A549 (cell line): ENCODE results near the gene SCYGR8. TPM values are rescaled to one million over a fixed set of nuclear protein-coding genes. Genes with fewer than 3 reads are reported as not detected.
A peak's percentile ranks its signal among the peaks of the same experiment; 100 is the strongest.

Experiments used
- ATAC-seq, 2 experiments: fragments of 200-7000 bp in 1 of 2; fragments of >200 bp in 1 of 2; cut with Nextera tagmentation in 1 of 2; cut with Tn5 transposase in 1 of 2; 3 replicates each; pipeline versions ENCODE4 v1.8.0 to v1.9.1; 2018 to 2020; ENCODE audit warnings: mild to moderate bottlenecking in 1 of 2, moderate library complexity in 1 of 2
- CTCF ChIA-PET: fragments of 300-600 bp; sonication (Branson Sonifier 250); formaldehyde crosslinking; extraction: SDS; loops from one replicate; lab custom pipeline; 2021; ENCODE audit warnings: antibody characterized with exemption, inconsistent platforms; lab: Yijun Ruan, JAX
- POLR2A ChIA-PET: fragments of 350-600 bp; formaldehyde crosslinking; extraction: SDS; loops from one replicate; lab custom pipeline; 2021; ENCODE audit warnings: antibody characterized with exemption, inconsistent platforms; lab: Yijun Ruan, JAX
- DNase-seq, 2 experiments: peaks; one replicate each; pipeline versions ENCODE4 v3.0.0 to v3.0.0-alpha.2; 2011 to 2016; ENCODE audit warnings: low read depth in 1 of 2, low spot score in 1 of 2
- FAIRE-seq: peaks from 2 replicates; lab custom pipeline; 2011; peaks lifted over from hg19 to GRCh38; lab: Jason Lieb, UNC
- H3K27ac ChIP-seq, 2 experiments: fragments of >200 bp; sonication (Bioruptor Twin); formaldehyde crosslinking; 3 replicates each; pipeline ENCODE4 v1.5.1; 2016 to 2017
- H3K4me1 ChIP-seq: fragments of >200 bp; sonication (Bioruptor Twin); formaldehyde crosslinking; 3 replicates; pipeline ENCODE4 v1.6.1; 2016
- H3K4me2 ChIP-seq: fragments of >200 bp; sonication (Bioruptor Twin); formaldehyde crosslinking; 3 replicates; pipeline ENCODE4 v1.6.1; 2016
- H3K4me3 ChIP-seq: fragments of >200 bp; sonication (Bioruptor Twin); formaldehyde crosslinking; 3 replicates; pipeline ENCODE4 v1.5.1; 2016
- H3K9me3 ChIP-seq: fragments of >200 bp; sonication (Bioruptor Twin); formaldehyde crosslinking; 3 replicates; pipeline ENCODE4 v1.6.1; 2016
- CBX8 ChIP-seq: fragments of 200-600 bp; sonication (generic); IDR thresholded peaks from 2 replicates; pipeline ENCODE4 v1.6.1; 2016
- CHD4 ChIP-seq: fragments of 200-600 bp; sonication (generic); IDR thresholded peaks from 2 replicates; pipeline ENCODE4 v1.6.1; 2016; ENCODE audit warnings: antibody characterized with exemption, mild to moderate bottlenecking, borderline replicate concordance
- FOSL2 ChIP-seq, 2 experiments: fragments of 450-650 bp in 1 of 2; fragments of >200 bp in 1 of 2; sonication (Bioruptor Twin) in 1 of 2; formaldehyde crosslinking; IDR thresholded peaks; 2 replicates each; pipeline versions ENCODE4 v1.5.0 to v1.6.1; 2016 to 2020; ENCODE audit warnings: mild to moderate bottlenecking in 1 of 2, moderate library complexity in 1 of 2
- JUNB ChIP-seq: fragments of >200 bp; sonication (Bioruptor Twin); formaldehyde crosslinking; IDR thresholded peaks from 2 replicates; pipeline ENCODE4 v1.6.1; 2016
- KDM5A ChIP-seq: fragments of 200-600 bp; sonication (generic); IDR thresholded peaks from 2 replicates; pipeline ENCODE4 v1.6.1; 2016; ENCODE audit warnings: antibody characterized with exemption, mild to moderate bottlenecking
- MAFK ChIP-seq: fragments of 450-650 bp; IDR thresholded peaks from 2 replicates; pipeline ENCODE4 v1.6.1; 2014; ENCODE audit not compliant: partially characterized antibody
- PHF8 ChIP-seq: fragments of 200-600 bp; sonication (generic); IDR thresholded peaks from 2 replicates; pipeline ENCODE4 v1.6.1; 2016; ENCODE audit warnings: low read depth, mild to moderate bottlenecking, antibody characterized with exemption, moderate library complexity, borderline replicate concordance
- TP53 ChIP-seq: fragments of 250-450 bp; sonication (Bioruptor Pico); IDR thresholded peaks from 2 replicates; pipeline ENCODE4 v1.5.0; 2021; ENCODE audit warnings: mild to moderate bottlenecking, moderate library complexity
- WGBS: methylation state at CpG from one replicate; pipeline ENCODE4 v1.1.6; 2017; ENCODE audit errors: missing lambda C conversion rate; 5-methylcytosine and 5-hydroxymethylcytosine counted together
- polyA plus RNA-seq, 4 experiments: library from polyadenylated mRNA; depleted of rRNA in 3 of 4; stranded (reverse); fragments of >200 nt; fragmentation: RNase III in 1 of 4; extraction: RNeasy Plus Mini Kit Qiagen cat#74134 plus additional on column Dnase treatment in 1 of 4; gene quantifications; 2 replicates in 3 of 4; 3 replicates in 1 of 4; pipeline ENCODE4 v1.2.3, GENCODE V29; 2011 to 2017
- small RNA-seq, 6 experiments: library from RNA; depleted of rRNA; stranded (forward); fragments of <200 nt; gene quantifications; one replicate each; pipeline ENCODE3, GENCODE V24; 2012
- TF ChIP-seq, protein P1 (sequence below): fragments of 250-450 bp; sonication (Bioruptor Pico); IDR thresholded peaks from 2 replicates; pipeline ENCODE4 v1.5.0; 2021; ENCODE audit warnings: mild to moderate bottlenecking, moderate library complexity, borderline replicate concordance
- TF ChIP-seq, protein P2 (sequence below): IDR thresholded peaks from 2 replicates; pipeline ENCODE4 v1.6.1; 2012

SCYGR8 gene
- polyA plus RNA-seq, 2 of the 4 experiments (the other 2 are of a cell fraction): not detected

DNA sequence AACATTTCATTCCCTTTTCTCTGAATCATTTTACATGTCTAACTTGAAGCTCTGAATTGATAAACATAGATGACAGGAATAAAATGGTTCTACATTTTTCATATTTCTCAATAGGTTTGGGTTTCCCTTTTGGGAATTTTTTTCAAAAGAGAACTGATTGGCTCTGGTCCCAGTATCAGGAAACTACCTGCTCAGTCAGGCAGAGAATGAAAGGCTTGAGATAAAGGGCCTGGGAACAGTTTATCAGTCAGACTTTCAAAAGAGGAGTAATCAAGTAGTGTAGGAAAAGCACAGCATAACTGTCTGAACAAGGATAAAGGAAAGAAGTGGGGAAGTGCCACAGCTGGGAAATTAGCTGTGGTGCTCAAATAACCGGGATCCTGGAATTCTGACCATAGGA lies 39.6 kb downstream of the SCYGR8 start:
- H3K4me1 ChIP-seq: peaks cover 16% of the 10 kb centered on the region; the same call in 2 of the 3 replicates
- DNase-seq (no peak), ATAC-seq (no peak), FAIRE-seq (no peak)
- H3K4me3 ChIP-seq: no peak overlapping the region
- H3K9me3 ChIP-seq: no peaks in the 10 kb centered on the region
- TF ChIP-seq, protein P1, sequence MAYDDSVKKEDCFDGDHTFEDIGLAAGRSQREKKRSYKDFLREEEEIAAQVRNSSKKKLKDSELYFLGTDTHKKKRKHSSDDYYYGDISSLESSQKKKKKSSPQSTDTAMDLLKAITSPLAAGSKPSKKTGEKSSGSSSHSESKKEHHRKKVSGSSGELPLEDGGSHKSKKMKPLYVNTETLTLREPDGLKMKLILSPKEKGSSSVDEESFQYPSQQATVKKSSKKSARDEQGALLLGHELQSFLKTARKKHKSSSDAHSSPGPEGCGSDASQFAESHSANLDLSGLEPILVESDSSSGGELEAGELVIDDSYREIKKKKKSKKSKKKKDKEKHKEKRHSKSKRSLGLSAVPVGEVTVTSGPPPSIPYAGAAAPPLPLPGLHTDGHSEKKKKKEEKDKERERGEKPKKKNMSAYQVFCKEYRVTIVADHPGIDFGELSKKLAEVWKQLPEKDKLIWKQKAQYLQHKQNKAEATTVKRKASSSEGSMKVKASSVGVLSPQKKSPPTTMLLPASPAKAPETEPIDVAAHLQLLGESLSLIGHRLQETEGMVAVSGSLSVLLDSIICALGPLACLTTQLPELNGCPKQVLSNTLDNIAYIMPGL (CRISPR knock-in tag): no peak
- TF ChIP-seq KDM5A: no peak
- no peak for TF ChIP-seq CHD4
- no peak for TF ChIP-seq TP53 (CRISPR knock-in tag)
- no peak overlapping the region for H3K4me2 ChIP-seq
- whole genome bisulfite sequencing: 86% methylated on average over 1 of the region's 1 CpG
- H3K27ac ChIP-seq: no peak overlapping the region
- POLR2A ChIA-PET: no interaction called here
- CTCF ChIA-PET: no interaction called here

DNA sequence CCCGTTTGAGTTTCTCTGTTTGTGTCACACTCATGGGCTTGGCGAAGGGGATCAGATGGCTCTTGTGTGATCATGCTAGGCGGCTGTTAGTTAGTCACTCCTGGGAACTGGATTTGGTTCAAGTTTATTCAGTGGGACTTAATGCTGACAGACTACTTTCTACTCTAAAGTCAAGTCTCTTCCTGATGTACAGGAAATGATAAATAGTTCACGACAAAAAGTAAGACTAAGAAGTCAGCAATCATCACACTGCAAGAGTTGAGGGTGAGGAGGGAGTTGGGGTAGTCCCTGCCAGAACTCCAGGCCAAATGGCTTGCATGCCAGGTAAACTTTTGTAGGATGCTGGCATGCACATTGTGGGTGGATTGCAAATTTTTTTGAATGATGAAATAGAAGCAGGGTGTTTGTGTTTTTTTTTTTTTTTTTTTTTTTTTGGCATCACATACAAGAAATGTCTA lies 42.9 kb downstream of the SCYGR8 start:
- ChIA-PET POLR2A (no interaction called here), CTCF (no interaction called here)
- DNase-seq (no peak), FAIRE-seq (no peak), ATAC-seq (no peak)
- Histone ChIP-seq H3K4me3 (no peak overlapping the region), H3K4me2 (0 out of 3 replicates have a peak overlapping the region, but pooled peaks have one; percentile 15), H3K27ac (peak overlapping the region in 1 of 2 experiments; percentile 29; a peak in 2 of 6 replicates), H3K9me3 (no peaks in the 10 kb centered on the region), H3K4me1 (peaks cover 16% of the 10 kb centered on the region; the same call in 2 of the 3 replicates)
- TF ChIP-seq MAFK (peak; percentile 32), CBX8 (no peak)
- 57% methylated on average over 4 of the region's 4 CpGs for WGBS

DNA sequence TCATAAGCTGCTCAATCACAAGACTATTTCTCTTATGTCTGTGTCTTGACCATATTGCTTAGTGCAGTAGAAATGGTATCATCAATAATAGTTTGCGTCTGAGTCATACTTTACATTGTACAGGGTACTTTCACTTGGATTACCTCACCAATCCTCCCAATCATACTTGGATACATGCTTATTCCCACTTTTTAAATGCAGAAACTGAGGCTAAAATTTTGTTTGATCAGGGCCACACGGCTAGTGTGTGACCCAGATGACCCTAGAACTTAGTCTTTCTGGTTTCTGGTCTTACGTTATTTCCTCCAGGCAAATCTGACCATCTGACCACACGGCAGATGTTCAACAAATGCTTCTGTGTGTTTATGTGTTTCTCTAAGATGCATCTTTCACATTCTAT lies 44.1 kb downstream of the SCYGR8 start:
- ATAC-seq (no peak), DNase-seq (no peak), FAIRE-seq (no peak)
- H3K9me3 ChIP-seq: no peaks in the 10 kb centered on the region
- TF ChIP-seq FOSL2 (IDR thresholded peaks at IDR 0.05) (no peak), FOSL2 (CRISPR knock-in tag; IDR thresholded peaks at IDR 0.05) (peak; percentile 28; the same call in 1 of the 2 replicates), PHF8 (no peak)
- H3K27ac ChIP-seq: no peak overlapping the region
- CTCF ChIA-PET: interaction anchor here (0.6 to 0.9 kb wide), 3 partner anchors 15 to 111 kb away, joined by 3 to 4 read pairs (median 3); no protein-coding TSS in a partner anchor
- POLR2A ChIA-PET: no interaction called here
- WGBS: 88% methylated on average over 4 of the region's 4 CpGs
- H3K4me1 ChIP-seq: peaks cover 16% of the 10 kb centered on the region; the same call in 2 of the 3 replicates
- H3K4me3 ChIP-seq: no peak overlapping the region
- H3K4me2 ChIP-seq: no peak overlapping the region

DNA sequence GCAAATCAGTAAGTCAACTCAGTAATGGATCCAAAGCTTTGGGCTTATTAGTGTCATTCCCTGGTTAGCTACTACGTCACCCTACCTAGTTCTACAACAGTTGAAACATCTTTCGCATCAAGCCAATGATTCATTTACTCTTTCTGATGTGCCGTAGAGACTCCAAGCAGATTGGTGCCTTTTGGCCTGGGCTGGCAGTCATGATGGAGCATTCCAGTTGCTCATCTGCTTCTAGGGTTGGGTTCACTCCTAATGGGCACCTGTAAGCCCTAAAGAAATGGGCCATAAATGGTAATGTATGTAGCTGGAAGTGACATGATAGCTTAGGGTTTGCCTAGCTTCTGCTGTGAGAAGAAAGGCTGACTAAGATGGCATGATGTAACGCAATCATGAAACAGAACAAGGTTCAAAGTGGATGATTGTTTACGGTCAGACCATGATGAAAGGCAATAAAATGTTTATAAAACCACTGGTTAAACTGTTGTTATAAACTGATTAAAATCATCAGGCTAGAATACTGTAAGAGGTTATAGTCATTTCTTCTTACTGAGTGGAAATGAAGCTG lies 47.5 kb downstream of the SCYGR8 start:
- Histone ChIP-seq H3K27ac (no peak overlapping the region), H3K4me1 (peaks cover 31% of the 10 kb centered on the region), H3K9me3 (no peaks in the 10 kb centered on the region), H3K4me2 (no peak overlapping the region), H3K4me3 (no peak overlapping the region)
- no peak for ATAC-seq
- TF ChIP-seq, protein P2, sequence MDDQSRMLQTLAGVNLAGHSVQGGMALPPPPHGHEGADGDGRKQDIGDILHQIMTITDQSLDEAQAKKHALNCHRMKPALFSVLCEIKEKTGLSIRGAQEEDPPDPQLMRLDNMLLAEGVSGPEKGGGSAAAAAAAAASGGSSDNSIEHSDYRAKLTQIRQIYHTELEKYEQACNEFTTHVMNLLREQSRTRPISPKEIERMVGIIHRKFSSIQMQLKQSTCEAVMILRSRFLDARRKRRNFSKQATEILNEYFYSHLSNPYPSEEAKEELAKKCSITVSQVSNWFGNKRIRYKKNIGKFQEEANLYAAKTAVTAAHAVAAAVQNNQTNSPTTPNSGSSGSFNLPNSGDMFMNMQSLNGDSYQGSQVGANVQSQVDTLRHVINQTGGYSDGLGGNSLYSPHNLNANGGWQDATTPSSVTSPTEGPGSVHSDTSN: no peak
- TF ChIP-seq JUNB: no peak
- WGBS: 92% methylated on average over 5 of the region's 5 CpGs
- no peak for FAIRE-seq
- ChIA-PET POLR2A (no interaction called here), CTCF (interaction anchor here (0.7 to 2.0 kb wide), 4 partner anchors 10 to 135 kb away, joined by 3 to 6 read pairs (median 4); no protein-coding TSS in a partner anchor)
- no peak for DNase-seq

Small RNA genes within 50 kb of the gene (small RNA-seq; reads per million reads assigned to genes)
- gene RNA5SP121 (0 to 1.3 (median 0) reads per million in 6 experiments), gene SNRPGP8 (0 reads per million in 6 experiments)

Other genes with a start within 250 kb of the SCYGR8 start
- gene SCYGR2, start 147.0 kb upstream of the SCYGR8 start, polyA plus RNA-seq (2011; rRNA removed): not detected in 2 replicates
- gene SCYGR2, start 147.0 kb upstream of the SCYGR8 start, polyA plus RNA-seq (2017; fragmentation: RNase III; extraction: RNeasy Plus Mini Kit Qiagen cat#74134 plus additional on column Dnase treatment): not detected in 3 replicates
- not detected in 2 replicates for gene SCYGR3, start 131.1 kb upstream of the SCYGR8 start, polyA plus RNA-seq (2011; rRNA removed)
- gene SCYGR3, start 131.1 kb upstream of the SCYGR8 start, polyA plus RNA-seq (2017; fragmentation: RNase III; extraction: RNeasy Plus Mini Kit Qiagen cat#74134 plus additional on column Dnase treatment): not detected in 3 replicates
- not detected in 2 replicates for gene SCYGR4, start 128.4 kb upstream of the SCYGR8 start, polyA plus RNA-seq (2011; rRNA removed)
- not detected in 3 replicates for gene SCYGR4, start 128.4 kb upstream of the SCYGR8 start, polyA plus RNA-seq (2017; fragmentation: RNase III; extraction: RNeasy Plus Mini Kit Qiagen cat#74134 plus additional on column Dnase treatment)
- not detected in 2 replicates for gene SCYGR5, start 79.1 kb upstream of the SCYGR8 start, polyA plus RNA-seq (2011; rRNA removed)
- not detected in 3 replicates for gene SCYGR5, start 79.1 kb upstream of the SCYGR8 start, polyA plus RNA-seq (2017; fragmentation: RNase III; extraction: RNeasy Plus Mini Kit Qiagen cat#74134 plus additional on column Dnase treatment)
- 7.6 and 8.8 TPM in 2 replicates for gene SLC19A3, start 27.9 kb upstream of the SCYGR8 start, polyA plus RNA-seq (2011; rRNA removed)
- 2.2 to 2.8 TPM (median 2.7 TPM) in 3 replicates for gene SLC19A3, start 27.9 kb upstream of the SCYGR8 start, polyA plus RNA-seq (2017; fragmentation: RNase III; extraction: RNeasy Plus Mini Kit Qiagen cat#74134 plus additional on column Dnase treatment)
- not detected in 2 replicates for gene SCYGR6, start 21.1 kb upstream of the SCYGR8 start, polyA plus RNA-seq (2011; rRNA removed)
- gene SCYGR6, start 21.1 kb upstream of the SCYGR8 start, polyA plus RNA-seq (2017; fragmentation: RNase III; extraction: RNeasy Plus Mini Kit Qiagen cat#74134 plus additional on column Dnase treatment): not detected in 3 replicates
- not detected in 2 replicates for gene SCYGR7, start 17.6 kb upstream of the SCYGR8 start, polyA plus RNA-seq (2011; rRNA removed)
- gene SCYGR7, start 17.6 kb upstream of the SCYGR8 start, polyA plus RNA-seq (2017; fragmentation: RNase III; extraction: RNeasy Plus Mini Kit Qiagen cat#74134 plus additional on column Dnase treatment): not detected in 3 replicates
- gene CCL20, start 67.9 kb downstream of the SCYGR8 start, polyA plus RNA-seq (2011; rRNA removed): 3.4 and 6.5 TPM in 2 replicates
- 0.43 to 1.1 TPM (median 0.45 TPM) in 3 replicates for gene CCL20, start 67.9 kb downstream of the SCYGR8 start, polyA plus RNA-seq (2017; fragmentation: RNase III; extraction: RNeasy Plus Mini Kit Qiagen cat#74134 plus additional on column Dnase treatment)
- 2.2 and 2.7 TPM in 2 replicates for gene DAW1, start 125.7 kb downstream of the SCYGR8 start, polyA plus RNA-seq (2011; rRNA removed)
- gene DAW1, start 125.7 kb downstream of the SCYGR8 start, polyA plus RNA-seq (2017; fragmentation: RNase III; extraction: RNeasy Plus Mini Kit Qiagen cat#74134 plus additional on column Dnase treatment): 1.1 to 2.0 TPM (median 1.3 TPM) in 3 replicates